Measurements from ENCODE around the gene BEGAIN.

The BEGAIN gene

GRCh38 chr14:100599981-100600380 lies 12.8 kb upstream of the BEGAIN start:
- ChIA-PET CTCF (no interaction called here), POLR2A (no interaction called here)
- no peak for DNase-seq (ENCODE audit: low read depth, low spot score)
- H3K4me3 ChIP-seq (ENCODE audit: low read depth, low read length), result no peak overlapping the region
- TF ChIP-seq CTCF (IDR thresholded peaks at IDR 0.05; ENCODE audit: insufficient read depth, low read length, missing control alignments), result no peak

GRCh38 chr14:100594625-100594951 lies 7.4 kb upstream of the BEGAIN start:
- no peak overlapping the region for H3K4me3 ChIP-seq (ENCODE audit: low read depth, low read length)
- ChIA-PET CTCF (interaction anchor here (1.1 to 1.4 kb wide), 2 partner anchors 25 to 51 kb away, joined by 3 read pairs; no protein-coding TSS in a partner anchor), POLR2A (no interaction called here)
- DNase-seq (ENCODE audit: low read depth, low spot score), result no peak
- no peak for TF ChIP-seq CTCF (IDR thresholded peaks at IDR 0.05; ENCODE audit: insufficient read depth, low read length, missing control alignments)

GRCh38 chr14:100593751-100594624 lies 6.8 kb upstream of the BEGAIN start:
- CTCF ChIA-PET, result interaction anchor here (1.1 to 1.4 kb wide), 2 partner anchors 25 to 52 kb away, joined by 3 read pairs; no protein-coding TSS in a partner anchor
- TF ChIP-seq CTCF (IDR thresholded peaks at IDR 0.05; ENCODE audit: insufficient read depth, low read length, missing control alignments), result no peak
- DNase-seq (ENCODE audit: low read depth, low spot score), result no peak

GRCh38 chr14:100592972-100593371 lies 5.8 kb upstream of the BEGAIN start:
- ChIA-PET CTCF (no interaction called here), POLR2A (no interaction called here)
- no peak for TF ChIP-seq CTCF (IDR thresholded peaks at IDR 0.05; ENCODE audit: insufficient read depth, low read length, missing control alignments)
- H3K4me3 ChIP-seq (ENCODE audit: low read depth, low read length), result no peak overlapping the region
- no peak for DNase-seq (ENCODE audit: low read depth, low spot score)

More at GRCh38 chr14:100593751-100594624, 6.8 kb upstream of the BEGAIN start:
- H3K4me3 ChIP-seq (ENCODE audit: low read depth, low read length), result no peak overlapping the region
- POLR2A ChIA-PET, result no interaction called here

- ChIA-PET POLR2A (no interaction called here), CTCF (interaction anchor here (1.6 kb wide), 1 partner anchor 175 kb away, joined by 7 read pairs; no protein-coding TSS in a partner anchor)
- no peak for TF ChIP-seq CTCF (IDR thresholded peaks at IDR 0.05; ENCODE audit: insufficient read depth, low read length, missing control alignments)
- H3K4me3 ChIP-seq (ENCODE audit: low read depth, low read length), result no peak overlapping the region
- no peak for DNase-seq (ENCODE audit: low read depth, low spot score)
These were observed 5.3 kb upstream of the BEGAIN start for GRCh38 chr14:100592461-100592891.

- H3K4me3 ChIP-seq (ENCODE audit: low read depth, low read length), result no peak overlapping the region
- CTCF ChIA-PET, result interaction anchor here (1.6 kb wide), 1 partner anchor 174 kb away, joined by 7 read pairs; no protein-coding TSS in a partner anchor
- POLR2A ChIA-PET, result no interaction called here
- no peak for TF ChIP-seq CTCF (IDR thresholded peaks at IDR 0.05; ENCODE audit: insufficient read depth, low read length, missing control alignments)
- no peak for DNase-seq (ENCODE audit: low read depth, low spot score)
These were observed 4.5 kb upstream of the BEGAIN start for GRCh38 chr14:100591453-100592371.
